ENCODE data around the gene MST1.

MST1 gene

DNA sequence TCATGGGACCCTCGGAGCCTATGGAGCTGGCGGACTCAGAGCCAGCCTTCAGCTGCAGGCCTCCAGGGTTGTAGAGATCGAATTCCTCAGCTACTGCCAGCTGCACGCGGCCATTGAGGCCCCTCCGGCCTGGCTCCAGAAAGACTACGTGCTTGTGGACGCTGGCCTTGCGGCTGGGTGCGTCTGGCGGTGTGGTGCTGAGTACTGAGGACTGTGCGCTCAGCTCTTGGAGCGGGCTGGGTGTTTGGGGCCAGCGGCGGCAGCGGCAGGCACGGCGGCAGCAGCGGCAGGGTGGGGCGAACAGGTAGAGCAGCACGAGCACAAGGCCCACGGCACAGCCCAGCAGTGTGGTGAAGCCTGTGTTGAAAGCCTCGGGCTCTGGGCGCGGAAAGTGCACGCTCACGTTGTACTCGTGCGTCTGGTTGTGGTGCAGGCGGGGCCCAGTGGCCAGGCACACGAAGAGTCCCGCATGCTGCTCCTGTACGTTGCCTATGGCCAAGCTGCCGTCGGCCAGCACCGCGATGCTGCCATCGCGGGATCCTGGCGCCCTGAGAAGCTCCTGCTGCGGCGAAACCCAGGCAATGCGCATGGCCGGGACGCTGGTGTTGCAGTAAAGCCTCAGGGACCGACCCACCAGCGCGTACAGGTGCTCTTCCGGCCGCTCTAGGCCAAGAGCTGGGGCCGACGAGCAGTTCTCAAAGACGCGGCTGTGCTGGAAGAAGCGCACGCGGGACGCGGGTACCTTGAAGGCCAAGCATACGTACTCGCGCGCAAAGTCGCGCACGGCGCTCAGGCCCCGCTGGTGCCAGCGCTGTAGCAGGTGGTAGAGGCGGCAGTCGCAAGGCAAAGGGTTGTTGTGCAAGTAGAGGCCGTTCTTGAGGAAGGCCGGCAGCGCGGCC is 28.9 kb upstream of the MST1 start:
- DNase-seq (ENCODE audit: low spot score) = peak; percentile 2

- DNase-seq (ENCODE audit: low spot score) = no peak
These were observed 28.1 kb upstream of the MST1 start for GRCh38 chr3:49717211-49717958.

- DNase-seq (ENCODE audit: low spot score) = no peak
These were observed 27.5 kb upstream of the MST1 start for GRCh38 chr3:49716691-49717210.

GRCh38 chr3:49716169-49716568 is 26.9 kb upstream of the MST1 start:
- DNase-seq (ENCODE audit: low spot score) = no peak

DNA sequence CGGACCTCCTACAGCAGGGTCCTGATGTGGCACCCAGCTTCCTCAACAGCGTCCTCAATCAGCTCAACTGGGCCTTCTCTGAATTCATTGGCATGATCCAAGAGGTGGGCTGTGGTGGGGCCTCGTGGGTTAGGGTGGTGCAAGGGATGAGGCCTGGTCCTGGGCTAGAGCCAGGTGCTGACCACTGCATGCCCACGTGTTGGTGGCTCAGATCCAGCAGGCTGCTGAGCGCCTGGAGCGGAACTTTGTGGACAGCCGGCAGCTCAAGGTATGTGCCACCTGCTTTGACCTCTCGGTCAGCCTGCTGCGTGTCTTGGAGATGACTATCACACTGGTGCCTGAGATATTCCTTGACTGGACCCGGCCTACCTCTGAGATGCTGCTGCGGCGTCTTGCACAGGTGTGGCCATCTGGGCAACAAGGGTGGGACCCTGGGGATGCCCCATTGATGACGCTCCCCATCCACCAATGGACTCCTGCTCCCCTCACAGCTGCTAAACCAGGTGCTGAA is 26.4 kb upstream of the MST1 start:
- no peak for DNase-seq (ENCODE audit: low spot score)

GRCh38 chr3:49714728-49715550 is 25.7 kb upstream of the MST1 start:
- DNase-seq (ENCODE audit: low spot score) = no peak

DNA sequence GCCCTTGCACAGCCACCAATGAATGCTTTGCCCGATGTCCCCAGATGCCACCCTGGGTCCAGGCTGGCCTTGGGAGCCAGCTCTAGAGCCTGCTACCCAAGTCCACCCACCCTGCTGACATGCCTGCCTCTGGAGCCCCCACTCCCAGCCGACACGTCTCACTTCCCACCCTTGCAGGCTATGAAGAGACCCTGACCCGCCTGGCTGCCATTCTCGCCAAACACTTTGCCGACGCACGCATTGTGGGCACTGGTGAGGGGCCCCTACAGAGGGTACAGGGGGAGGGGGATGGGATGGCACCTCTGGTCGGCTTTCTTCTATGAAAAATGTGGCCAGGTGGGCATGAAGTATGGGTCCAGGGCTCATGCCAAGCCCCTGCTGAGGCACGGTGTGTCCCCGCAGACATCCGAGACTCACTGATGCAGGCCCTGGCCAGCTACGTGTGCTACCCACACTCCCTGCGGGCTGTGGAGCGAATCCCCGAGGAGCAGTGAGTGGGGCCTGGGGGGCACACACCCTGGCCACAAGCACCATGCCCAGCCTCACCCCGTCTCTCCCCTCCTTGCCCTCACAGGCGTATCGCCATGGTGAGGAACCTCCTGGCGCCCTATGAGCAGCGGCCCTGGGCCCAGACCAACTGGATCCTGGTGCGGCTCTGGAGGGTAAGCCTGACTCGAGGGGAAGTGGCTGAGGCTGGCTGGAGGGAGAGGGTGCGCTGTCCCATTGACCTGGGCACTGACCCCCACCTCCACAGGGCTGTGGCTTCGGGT is 24.2 kb upstream of the MST1 start:
- DNase-seq (ENCODE audit: low spot score) = no peak

- no peak for DNase-seq (ENCODE audit: low spot score)
These were observed 23.5 kb upstream of the MST1 start for GRCh38 chr3:49712631-49713317.

GRCh38 chr3:49712166-49712565 is 22.9 kb upstream of the MST1 start:
- no peak for DNase-seq (ENCODE audit: low spot score)

DNA sequence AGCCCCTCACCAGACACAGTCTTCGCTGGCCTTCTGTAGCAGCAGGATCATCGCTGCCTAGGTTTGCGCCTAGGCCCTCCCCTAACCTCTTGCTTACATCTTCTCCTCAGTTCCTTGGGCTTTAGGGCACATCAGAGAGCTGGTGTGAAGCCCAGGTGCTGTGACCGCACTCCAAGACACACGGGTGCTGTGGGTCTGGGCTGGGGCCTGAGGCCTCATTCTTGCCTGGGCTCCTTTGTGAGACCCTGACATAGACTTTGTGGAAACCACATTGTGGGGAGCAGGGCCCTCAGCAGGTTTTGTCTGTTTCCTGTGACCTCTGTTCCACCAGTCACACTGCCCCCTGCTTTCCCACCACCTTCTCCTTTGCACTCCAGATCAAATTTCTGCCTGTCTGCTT is 22.2 kb upstream of the MST1 start:
- no peak for DNase-seq (ENCODE audit: low spot score)

DNA sequence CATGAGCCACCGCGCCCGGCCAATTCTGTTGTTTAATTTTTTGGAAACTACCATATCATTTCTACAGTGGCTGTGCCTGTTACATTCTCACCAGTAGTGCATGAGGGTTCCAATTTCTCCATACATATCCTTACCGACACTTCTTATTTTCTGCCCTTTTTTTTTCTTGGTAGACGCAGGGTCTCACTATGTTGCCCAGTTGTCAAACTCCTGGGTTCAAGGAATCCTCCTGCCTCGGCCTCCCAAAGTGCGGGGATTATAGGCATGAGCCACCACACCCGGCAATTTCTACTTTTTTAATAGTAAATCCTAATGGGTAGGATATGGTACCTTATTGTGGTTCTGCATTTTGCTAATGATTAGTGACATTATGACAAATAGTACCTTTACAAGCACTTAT is 20.6 kb upstream of the MST1 start:
- DNase-seq (ENCODE audit: low spot score) = no peak

DNA sequence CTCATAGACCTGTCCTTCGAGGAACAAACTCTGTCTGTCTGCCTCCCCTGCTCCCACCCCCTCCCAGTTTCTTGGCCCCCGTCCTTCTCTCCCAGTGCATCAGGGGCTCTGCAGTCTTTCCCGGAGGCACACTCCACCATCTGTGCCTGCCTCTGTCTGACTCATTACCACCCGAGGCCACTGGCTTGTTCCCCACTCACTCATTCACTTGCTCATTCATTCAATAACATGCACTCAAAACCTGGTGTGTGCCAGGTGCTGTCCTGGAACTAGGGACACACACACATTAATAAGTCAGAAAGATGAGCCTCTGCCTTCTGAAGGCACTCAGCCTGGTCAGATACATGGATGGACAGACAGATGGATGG is 17.8 kb upstream of the MST1 start:
- no peak for DNase-seq (ENCODE audit: low spot score)

DNA sequence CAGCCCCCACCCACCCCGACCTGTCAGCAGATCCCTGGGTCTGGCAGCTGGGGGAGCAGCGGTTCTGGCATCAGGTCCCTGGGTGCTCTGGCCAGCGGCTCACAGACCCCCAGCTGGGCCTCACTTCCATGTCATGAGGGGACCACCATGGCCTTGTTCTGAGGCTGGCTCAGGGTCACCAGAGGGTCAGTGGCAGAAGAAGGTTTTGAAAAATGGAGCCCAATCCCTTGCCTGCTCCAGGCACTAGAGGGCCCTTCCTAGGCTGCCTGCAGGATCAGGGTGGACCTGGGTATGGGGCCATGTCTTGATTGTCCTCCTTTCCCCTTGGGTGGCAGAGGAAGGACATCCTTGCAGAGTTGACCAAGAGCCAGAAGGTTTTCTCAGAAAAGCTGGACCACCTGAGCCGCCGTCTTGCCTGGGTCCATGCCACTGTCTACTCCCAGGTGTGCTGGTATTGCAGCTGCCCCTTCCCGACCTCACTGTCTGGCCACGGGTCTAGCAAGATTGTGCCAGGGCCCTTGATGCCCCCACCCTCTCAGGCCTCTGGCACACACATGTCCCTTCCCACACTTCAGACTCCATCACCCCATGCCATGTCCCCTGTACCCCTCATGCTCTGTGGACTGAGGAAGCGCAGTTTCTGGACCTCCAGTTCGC is 17.3 kb upstream of the MST1 start:
- DNase-seq (ENCODE audit: low spot score) = no peak

DNA sequence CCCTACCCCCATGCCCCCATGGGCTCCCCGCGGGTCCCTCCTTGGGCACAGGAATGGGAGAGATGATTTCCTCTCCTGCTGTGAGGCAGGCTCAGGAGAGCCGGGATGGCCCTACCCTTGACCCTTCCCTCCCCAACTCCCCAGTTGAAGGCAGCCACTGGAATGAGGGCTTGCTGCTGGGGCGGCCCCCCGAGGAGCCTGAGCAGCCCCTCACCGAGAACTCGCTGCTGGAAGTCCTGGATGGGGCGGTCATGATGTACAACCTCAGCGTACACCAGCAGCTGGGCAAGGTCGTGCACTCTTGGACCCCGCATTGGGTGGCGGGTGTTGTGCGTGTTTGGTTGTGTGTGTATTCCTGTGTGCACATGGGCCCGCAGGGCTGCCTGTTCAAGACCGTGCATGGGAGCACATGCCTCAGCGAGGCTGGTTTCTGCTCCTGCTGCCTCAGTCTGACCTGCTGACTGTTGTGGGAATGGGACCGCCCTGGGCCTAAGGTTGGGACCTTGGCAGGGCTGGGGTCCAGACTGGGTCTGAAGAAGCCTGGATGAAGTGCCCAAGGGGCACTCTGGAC is 16.2 kb upstream of the MST1 start:
- DNase-seq (ENCODE audit: low spot score) = no peak

DNA sequence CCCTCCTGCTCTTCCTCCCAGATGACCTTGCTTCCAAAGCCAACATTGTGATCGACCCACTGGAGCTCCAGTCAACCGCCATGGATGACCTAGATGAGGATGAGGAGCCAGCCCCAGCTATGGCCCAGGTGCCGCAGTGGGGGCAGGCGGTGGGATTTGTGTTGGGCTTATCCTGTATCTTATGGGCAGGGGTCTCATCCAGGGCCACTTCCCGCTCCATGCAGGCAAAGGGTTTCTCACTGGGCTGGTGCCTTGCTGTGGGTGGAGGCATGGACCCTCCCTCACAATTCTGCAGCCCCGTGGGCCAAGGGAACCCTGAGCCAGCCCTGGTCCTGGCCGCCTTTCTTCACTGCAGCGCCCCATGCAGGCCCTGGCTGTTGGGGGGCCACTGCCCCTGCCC is 15.4 kb upstream of the MST1 start:
- no peak for DNase-seq (ENCODE audit: low spot score)

GRCh38 chr3:49703956-49704355 is 14.7 kb upstream of the MST1 start:
- DNase-seq (ENCODE audit: low spot score) = no peak

DNA sequence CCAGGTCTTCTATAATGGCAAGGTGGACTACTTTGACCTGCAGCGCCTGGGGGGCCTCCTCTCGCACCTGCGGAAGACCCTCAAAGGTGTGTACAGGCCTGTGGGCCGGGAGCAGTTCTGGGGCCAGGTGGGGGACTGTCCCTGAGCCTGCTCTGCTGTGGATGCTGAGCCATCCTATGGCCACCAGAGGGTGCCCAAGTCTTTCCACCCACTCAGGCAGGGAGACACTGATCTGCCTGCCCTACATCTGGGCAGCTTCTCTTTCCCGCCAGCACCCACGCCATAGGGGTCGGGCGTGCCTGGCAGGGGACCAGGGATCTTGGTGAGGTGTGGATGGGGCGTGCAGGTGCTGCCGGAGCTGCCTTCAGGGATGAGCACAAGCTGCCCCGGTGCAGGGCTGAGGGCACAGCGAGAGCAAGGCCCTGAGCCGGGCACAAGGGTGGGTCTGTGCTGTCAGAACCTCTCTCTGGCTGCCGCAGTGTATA is 14.2 kb upstream of the MST1 start:
- DNase-seq (ENCODE audit: low spot score) = peak; percentile 62

DNA sequence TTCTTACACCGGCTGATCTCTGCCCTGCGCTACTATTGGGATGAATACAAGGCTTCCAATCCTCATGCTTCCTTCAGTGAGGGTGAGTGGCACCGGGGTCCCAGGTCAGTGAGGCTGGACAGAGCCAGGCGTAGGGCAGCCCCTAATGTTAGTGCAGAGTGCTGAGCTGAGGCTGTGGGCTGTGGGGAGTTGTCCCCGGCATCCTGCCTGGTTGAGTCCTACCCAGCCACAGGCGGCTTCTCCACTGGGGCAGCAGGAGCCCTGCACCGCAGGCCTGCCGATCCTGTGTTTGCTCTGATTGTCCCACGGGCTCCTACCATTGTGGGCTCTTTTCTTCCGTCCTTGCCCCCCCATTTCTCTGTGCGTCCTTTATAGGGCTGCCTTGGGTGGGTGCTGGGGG is 13.4 kb upstream of the MST1 start:
- no peak for DNase-seq (ENCODE audit: low spot score)

- DNase-seq (ENCODE audit: low spot score) = peak; percentile 8
These were observed 12.3 kb upstream of the MST1 start for GRCh38 chr3:49701388-49702077.

Data from kidney capillary endothelial cell (primary cell).